Activated CD4-positive, alpha-beta T cell treated with anti-CD3 and anti-CD28 coated beads, Interleukin-2, amount 10 ng/mL, durations not matched to agents 7 days and 5 days (primary cell): ENCODE results near the gene EXOSC5. TPM values are rescaled to one million over a fixed set of nuclear protein-coding genes. Genes with fewer than 3 reads are reported as not detected.

ENCODE experiments used
- CTCF ChIA-PET: fragments of 350-600 bp; sonication (Branson Sonifier 250); formaldehyde crosslinking; loops from one replicate; lab custom pipeline; 2021; ENCODE audit warnings: antibody characterized with exemption; lab: Charles Lee
- POLR2A ChIA-PET: fragments of 350-600 bp; sonication (Branson Sonifier 250); formaldehyde crosslinking; loops from one replicate; lab custom pipeline; 2021; ENCODE audit warnings: antibody characterized with exemption; lab: Charles Lee
- DNase-seq: peaks from one replicate; pipeline ENCODE4 v3.0.0-alpha.2; 2020
- H3K27ac Mint-ChIP-seq: one replicate; pipeline ENCODE4 v1.8.0; 2021; ENCODE audit warnings: mild to moderate bottlenecking, moderate library complexity, mixed read lengths
- H3K27me3 Mint-ChIP-seq: one replicate; pipeline ENCODE4 v1.8.0; 2021; ENCODE audit warnings: mixed read lengths
- H3K36me3 Mint-ChIP-seq: one replicate; pipeline ENCODE4 v1.8.0; 2021; ENCODE audit warnings: low read depth, mixed read lengths
- H3K4me1 Mint-ChIP-seq: one replicate; pipeline ENCODE4 v1.8.0; 2021; ENCODE audit warnings: mixed read lengths
- H3K4me3 Mint-ChIP-seq: one replicate; pipeline ENCODE4 v1.8.0; 2021; ENCODE audit warnings: mild to moderate bottlenecking, moderate library complexity, mixed read lengths
- H3K9me3 Mint-ChIP-seq: one replicate; pipeline ENCODE4 v1.8.0; 2021; ENCODE audit warnings: mixed read lengths
- total RNA-seq, 2 experiments: library from RNA; stranded (reverse); gene quantifications; one replicate each; pipeline ENCODE4 v1.2.3, GENCODE V29; 2021

The EXOSC5 gene
- total RNA-seq, 2 experiments from 2014 or later: 21.1 to 26.9 TPM

DNA sequence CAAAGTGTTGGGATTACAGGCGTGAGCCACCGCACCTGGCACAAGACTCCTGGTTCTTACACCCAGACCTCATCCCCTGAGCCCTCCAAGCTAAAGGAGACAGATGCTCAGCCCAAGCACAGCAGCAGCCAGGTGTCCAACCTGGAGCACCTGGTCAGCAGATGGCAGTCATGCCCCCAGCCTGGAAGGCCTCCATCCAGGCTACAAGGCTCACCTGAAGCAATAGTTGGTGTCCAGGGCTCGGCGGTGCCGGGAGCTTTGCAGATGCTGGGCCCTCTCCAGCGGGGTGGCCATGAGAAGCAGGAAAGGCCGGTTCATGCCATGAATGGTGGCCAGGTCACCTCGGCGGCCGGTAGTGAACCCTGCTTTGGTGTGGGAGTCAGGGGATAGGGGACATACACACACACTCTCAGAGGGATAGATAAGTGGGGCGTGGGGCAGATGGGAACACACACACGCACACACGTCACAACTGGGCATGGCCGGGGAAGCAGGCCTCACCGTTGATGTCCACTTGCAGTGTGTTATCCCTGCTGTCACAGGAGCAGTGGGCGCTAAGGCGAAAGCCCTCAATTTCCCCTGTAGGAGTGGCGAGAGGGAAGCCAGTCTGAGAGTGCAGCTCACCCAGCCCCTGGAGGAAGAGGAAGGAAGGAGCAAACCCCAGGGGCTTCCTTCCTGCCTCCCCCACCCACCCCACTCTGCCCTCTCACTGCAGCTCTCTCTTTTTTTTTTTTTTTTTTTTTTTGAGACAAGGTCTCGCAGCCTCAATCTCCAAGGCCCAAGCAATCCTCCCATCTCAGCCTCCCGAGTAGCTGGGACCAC lies 55.3 kb downstream of the EXOSC5 start:
- peaks cover 63% of the 10 kb centered on the region for H3K36me3 Mint-ChIP-seq
- H3K4me1 Mint-ChIP-seq: peaks cover 55% of the 10 kb centered on the region
- H3K27ac Mint-ChIP-seq: peak overlapping the region; percentile 46
- H3K9me3 Mint-ChIP-seq: no peaks in the 10 kb centered on the region
- CTCF ChIA-PET: interaction anchor here (0.6 to 3.7 kb wide), 4 partner anchors 10 to 1474 kb away, joined by 3 to 15 read pairs (median 3); no protein-coding TSS in a partner anchor
- peak overlapping the region; percentile 27 for H3K4me3 Mint-ChIP-seq
- no peaks in the 10 kb centered on the region for H3K27me3 Mint-ChIP-seq
- DNase-seq: no peak
- POLR2A ChIA-PET: no interaction called here

DNA sequence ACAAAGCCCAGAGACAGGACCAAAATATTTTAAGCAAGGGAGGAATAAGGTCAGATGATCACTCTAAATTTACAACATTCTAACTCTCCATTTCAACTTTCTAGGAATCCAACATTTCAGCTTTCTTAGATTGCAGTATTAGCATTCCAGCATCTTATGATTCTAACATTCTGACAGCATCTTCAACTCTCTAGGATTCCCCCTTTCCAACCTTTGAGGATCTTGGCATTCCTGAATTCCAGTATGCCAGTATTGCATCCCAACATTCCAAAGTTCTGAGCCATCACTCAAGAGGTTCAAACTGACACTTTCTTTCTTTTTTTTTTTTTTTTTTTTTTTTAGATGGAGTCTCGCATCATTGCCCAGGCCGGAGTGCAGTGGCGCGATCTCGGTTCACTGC lies 57.2 kb downstream of the EXOSC5 start:
- no peak for DNase-seq
- peaks cover 65% of the 10 kb centered on the region for H3K36me3 Mint-ChIP-seq
- no peaks in the 10 kb centered on the region for H3K27me3 Mint-ChIP-seq
- POLR2A ChIA-PET: interaction anchor here (0.6 kb wide), 1 partner anchor 11 kb away, joined by 5 read pairs; no protein-coding TSS in a partner anchor
- H3K27ac Mint-ChIP-seq: no peak overlapping the region
- CTCF ChIA-PET: interaction anchor here (3.7 kb wide), 1 partner anchor 12 kb away, joined by 15 read pairs; no protein-coding TSS in a partner anchor
- no peaks in the 10 kb centered on the region for H3K9me3 Mint-ChIP-seq
- H3K4me1 Mint-ChIP-seq: peaks cover 58% of the 10 kb centered on the region
- no peak overlapping the region for H3K4me3 Mint-ChIP-seq

Other genes starting within 250 kb of the EXOSC5 start
- gene CYP2S1, start 204.1 kb downstream of the EXOSC5 start, total RNA-seq: under 1 TPM; 0.17 to 0.27 TPM
- gene AXL, start 178.1 kb downstream of the EXOSC5 start, total RNA-seq: under 1 TPM; 0.06 to 0.20 TPM
- gene HNRNPUL1, start 133.0 kb downstream of the EXOSC5 start, total RNA-seq: 100 to 1,000 TPM; 333 to 348 TPM
- gene CCDC97, start 87.2 kb downstream of the EXOSC5 start, total RNA-seq: 10 to 100 TPM; 50.4 to 51.7 TPM
- gene TGFB1, start 43.4 kb downstream of the EXOSC5 start, total RNA-seq: 100 to 1,000 TPM; 194 TPM
- 10 to 100 TPM; 11.6 to 11.7 TPM for gene B9D2, start 33.2 kb downstream of the EXOSC5 start, total RNA-seq
- gene TMEM91, start 20.8 kb downstream of the EXOSC5 start, total RNA-seq: 1 to 10 TPM; 5.4 to 5.6 TPM
- gene BCKDHA, start 459 bp upstream of the EXOSC5 start, total RNA-seq: 10 to 100 TPM; 12.7 TPM
- 1 to 10 TPM; 2.1 to 2.2 TPM for gene B3GNT8, start 30.0 kb upstream of the EXOSC5 start, total RNA-seq
- 10 to 100 TPM; 48.9 to 54.1 TPM for gene DMAC2, start 42.6 kb upstream of the EXOSC5 start, total RNA-seq
- gene ERICH4, start 45.8 kb upstream of the EXOSC5 start, total RNA-seq: not detected
- 10 to 100 TPM; 72.0 to 78.3 TPM for gene CEACAM21, start 178.8 kb upstream of the EXOSC5 start, total RNA-seq
- gene CEACAM4, start 229.7 kb upstream of the EXOSC5 start, total RNA-seq: not detected